Liver (tissue), 9 donors: ENCODE data around the gene BCL2. TPM values are rescaled to one million over a fixed set of nuclear protein-coding genes. Genes with fewer than 3 reads are reported as not detected.

Source experiments
- DNase-seq: peaks from one replicate; pipeline ENCODE4 v3.0.0-alpha.2; 2017; ENCODE audit warnings: low spot score
- H3K27ac ChIP-seq, 2 donors: one replicate each; pipeline ENCODE4 v1.7.0; 2013; ENCODE audit warnings: inconsistent platforms in 2 of 2, low read length in 2 of 2, control low read depth in 1 of 2, low read depth in 1 of 2, mild to moderate bottlenecking in 1 of 2
- H3K27me3 ChIP-seq, 4 donors: one replicate each; pipeline versions ENCODE4 v1.6.1 to v1.7.0; 2013; ENCODE audit warnings: low read length in 3 of 4, inconsistent platforms in 1 of 4, mild to moderate bottlenecking in 1 of 4, moderate library complexity in 1 of 4; ENCODE audit not compliant: control insufficient read depth in 4 of 4, insufficient read depth in 4 of 4
- H3K36me3 ChIP-seq, 4 donors: one replicate each; pipeline versions ENCODE4 v1.6.1 to v1.7.0; 2013; ENCODE audit warnings: low read length in 3 of 4, mild to moderate bottlenecking in 3 of 4, low read depth in 1 of 4, moderate library complexity in 1 of 4; ENCODE audit not compliant: control insufficient read depth in 4 of 4, insufficient read depth in 3 of 4
- H3K4me1 ChIP-seq, 4 donors: one replicate each; pipeline versions ENCODE4 v1.6.1 to v1.7.0; 2013; ENCODE audit warnings: low read length in 3 of 4, mild to moderate bottlenecking in 3 of 4, moderate library complexity in 1 of 4; ENCODE audit not compliant: control insufficient read depth in 4 of 4, insufficient read depth in 4 of 4
- H3K4me3 ChIP-seq, 3 donors: one replicate each; pipeline versions ENCODE4 v1.6.1 to v1.7.0; 2013; ENCODE audit warnings: low read length in 3 of 3, control low read depth in 1 of 3, low read depth in 1 of 3, mild to moderate bottlenecking in 1 of 3
- H3K9ac ChIP-seq, 2 donors: one replicate each; pipeline ENCODE4 v1.7.0; 2013; ENCODE audit warnings: low read length in 2 of 2, mild to moderate bottlenecking in 2 of 2, moderate library complexity in 2 of 2, control low read depth in 1 of 2, low read depth in 1 of 2
- H3K9me3 ChIP-seq, 4 donors: one replicate each; pipeline versions ENCODE4 v1.6.1 to v1.7.0; 2013; ENCODE audit warnings: low read length in 3 of 4; ENCODE audit not compliant: control insufficient read depth in 4 of 4
- FOXA2 ChIP-seq: IDR thresholded peaks from 2 replicates; pipeline ENCODE4 v1.6.1; 2016; ENCODE audit warnings: antibody characterized with exemption
- GABPA ChIP-seq, 2 donors: IDR thresholded peaks in 1 of 2; conservative IDR thresholded peaks in 1 of 2; 2 replicates each; pipeline ENCODE4 v1.6.1; 2016; ENCODE audit warnings: antibody characterized with exemption in 2 of 2, mild to moderate bottlenecking in 1 of 2, moderate library complexity in 1 of 2
- HNF4A ChIP-seq, 2 donors: conservative IDR thresholded peaks; 2 replicates each; pipeline ENCODE4 v1.6.1; 2016; ENCODE audit warnings: antibody characterized with exemption in 2 of 2, mild to moderate bottlenecking in 2 of 2
- HNF4G ChIP-seq: IDR thresholded peaks from 2 replicates; pipeline ENCODE4 v1.6.1; 2016; ENCODE audit warnings: antibody characterized with exemption
- JUND ChIP-seq, 2 donors: IDR thresholded peaks; 2 replicates each; pipeline ENCODE4 v1.6.1; 2016; ENCODE audit warnings: antibody characterized with exemption in 2 of 2
- NR2F2 ChIP-seq: IDR thresholded peaks from 2 replicates; pipeline ENCODE4 v1.6.1; 2016; ENCODE audit warnings: antibody characterized with exemption
- SP1 ChIP-seq: IDR thresholded peaks from 2 replicates; pipeline ENCODE4 v1.6.1; 2018; ENCODE audit warnings: antibody characterized with exemption, mild to moderate bottlenecking
- TAF1 ChIP-seq: conservative IDR thresholded peaks from 2 replicates; pipeline ENCODE4 v1.6.1; 2016; ENCODE audit warnings: antibody characterized with exemption, mild to moderate bottlenecking
- YY1 ChIP-seq: IDR thresholded peaks from 2 replicates; pipeline ENCODE4 v1.6.1; 2016; ENCODE audit warnings: antibody characterized with exemption, mild to moderate bottlenecking
- WGBS: extraction: QIAGEN DNeasy Blood & Tissue Kit; methylation state at CpG from one replicate; pipeline ENCODE4 v1.1.7; 2013; 5-methylcytosine and 5-hydroxymethylcytosine counted together
- polyA plus RNA-seq, 2 donors: library from polyadenylated mRNA; stranded (reverse) in 1 of 2; unstranded in 1 of 2; fragments of 200-250 nt in 1 of 2; fragments of >200 nt in 1 of 2; fragmentation: Nextera tagmentation in 1 of 2; extraction: Ambion mirVana in 1 of 2; gene quantifications; one replicate each; pipeline versions ENCODE4 v1.2.1 to v1.2.3, GENCODE V29; 2013 to 2015
- total RNA-seq, 2 donors: library from RNA; depleted of rRNA; stranded (reverse); fragments of >200 nt; gene quantifications; one replicate each; pipeline ENCODE4 v1.2.3, GENCODE V29; 2014
- TF ChIP-seq, protein P1 (sequence below): fragments of 150-350 bp; IDR thresholded peaks from 2 replicates; pipeline ENCODE4 v1.5.1; 2017; ENCODE audit warnings: improper control_type of control experiment, low read depth, low read length; ENCODE audit not compliant: missing input control
- TF ChIP-seq, protein P2 (sequence below): IDR thresholded peaks from 2 replicates; pipeline ENCODE4 v1.6.1; 2016; ENCODE audit warnings: antibody characterized with exemption, mild to moderate bottlenecking
- TF ChIP-seq, protein P3 (sequence below): IDR thresholded peaks from 2 replicates; pipeline ENCODE4 v1.6.1; 2016; ENCODE audit warnings: antibody characterized with exemption
- donor health status: healthy.
- donor health status: healthy.
- donor health status: healthy.
- donor health status: healthy.
- donor health status: healthy.

The BCL2 gene
- total and polyA plus RNA-seq, 4 donors, result 0.40 to 3.9 (median 1.4) TPM

DNA sequence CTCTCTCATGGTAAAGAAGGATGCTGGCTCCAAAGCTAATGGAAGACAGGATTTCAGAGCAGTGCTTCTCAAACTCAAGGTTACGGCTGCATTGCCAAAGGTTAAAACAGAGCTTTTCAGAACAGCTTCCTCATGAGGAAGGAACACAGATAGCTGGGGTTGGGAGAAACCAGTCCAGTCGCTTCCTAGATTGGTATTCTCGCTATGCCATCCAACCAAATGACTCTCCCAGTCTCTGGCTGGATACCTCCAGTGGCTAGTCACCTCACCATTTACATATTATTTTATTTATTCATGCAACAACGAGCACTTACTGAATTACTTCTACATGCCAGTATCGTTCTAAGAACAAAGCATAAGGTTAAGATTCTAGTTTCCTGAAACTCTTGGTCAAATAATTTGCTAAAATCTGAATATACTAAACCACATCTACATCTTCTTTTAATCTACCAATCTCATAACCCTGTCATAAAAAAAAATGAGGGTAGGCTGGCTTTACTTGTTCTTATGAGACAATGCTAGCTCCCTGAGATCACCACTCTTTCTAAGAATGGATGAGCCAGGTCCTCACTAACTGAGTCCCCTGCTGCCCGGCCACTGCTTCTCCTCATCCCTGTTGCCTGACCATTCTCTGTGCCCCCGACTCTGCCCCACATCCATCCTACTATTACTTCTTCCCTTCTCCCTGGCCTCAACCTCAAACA, 27.1 kb upstream of the BCL2 start:
- peaks cover 2 to 37% (median 26%) of the 10 kb centered on the region in 4 donors for H3K36me3 ChIP-seq
- H3K27ac ChIP-seq, result peak overlapping the region in 1 of 2 donors; percentile 3
- no peak for DNase-seq
- H3K9me3 ChIP-seq, result no peaks in the 10 kb centered on the region
- no peak overlapping the region for H3K9ac ChIP-seq
- no peak overlapping the region for H3K4me3 ChIP-seq
- WGBS, result 90% methylated on average over 7 of the region's 7 CpGs
- TF ChIP-seq FOXA2, result no peak
- TF ChIP-seq, protein P1, sequence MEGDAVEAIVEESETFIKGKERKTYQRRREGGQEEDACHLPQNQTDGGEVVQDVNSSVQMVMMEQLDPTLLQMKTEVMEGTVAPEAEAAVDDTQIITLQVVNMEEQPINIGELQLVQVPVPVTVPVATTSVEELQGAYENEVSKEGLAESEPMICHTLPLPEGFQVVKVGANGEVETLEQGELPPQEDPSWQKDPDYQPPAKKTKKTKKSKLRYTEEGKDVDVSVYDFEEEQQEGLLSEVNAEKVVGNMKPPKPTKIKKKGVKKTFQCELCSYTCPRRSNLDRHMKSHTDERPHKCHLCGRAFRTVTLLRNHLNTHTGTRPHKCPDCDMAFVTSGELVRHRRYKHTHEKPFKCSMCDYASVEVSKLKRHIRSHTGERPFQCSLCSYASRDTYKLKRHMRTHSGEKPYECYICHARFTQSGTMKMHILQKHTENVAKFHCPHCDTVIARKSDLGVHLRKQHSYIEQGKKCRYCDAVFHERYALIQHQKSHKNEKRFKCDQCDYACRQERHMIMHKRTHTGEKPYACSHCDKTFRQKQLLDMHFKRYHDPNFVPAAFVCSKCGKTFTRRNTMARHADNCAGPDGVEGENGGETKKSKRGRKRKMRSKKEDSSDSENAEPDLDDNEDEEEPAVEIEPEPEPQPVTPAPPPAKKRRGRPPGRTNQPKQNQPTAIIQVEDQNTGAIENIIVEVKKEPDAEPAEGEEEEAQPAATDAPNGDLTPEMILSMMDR, result no peak
- TF ChIP-seq NR2F2, result peak; percentile 16
- no peak for TF ChIP-seq HNF4G
- peaks cover 5 to 30% (median 19%) of the 10 kb centered on the region in 4 donors for H3K4me1 ChIP-seq
- H3K27me3 ChIP-seq, result no peaks in the 10 kb centered on the region

DNA sequence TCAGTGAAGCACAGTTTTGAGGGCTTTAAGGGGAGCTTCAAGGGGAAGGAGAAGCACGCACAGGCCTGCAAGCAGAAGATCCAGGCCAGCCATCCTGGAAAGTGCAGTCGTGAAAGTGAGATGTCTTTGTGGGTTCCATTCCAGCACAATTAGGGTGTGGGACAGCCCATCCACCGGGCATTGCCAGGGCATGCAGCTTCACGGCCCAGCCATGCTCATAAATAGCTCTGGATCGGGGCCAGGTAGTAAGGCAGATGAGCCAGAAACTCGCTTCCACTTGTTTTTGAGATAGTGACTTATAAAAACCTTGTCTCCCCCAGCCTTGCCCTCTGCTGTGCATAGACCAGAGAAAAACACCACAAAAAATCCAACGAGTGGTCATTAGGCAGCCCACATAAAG, 26.5 kb upstream of the BCL2 start:
- Histone ChIP-seq H3K4me3 (no peak overlapping the region), H3K9me3 (no peaks in the 10 kb centered on the region), H3K4me1 (peaks cover 5 to 30% (median 19%) of the 10 kb centered on the region in 4 donors), H3K27me3 (no peaks in the 10 kb centered on the region), H3K36me3 (peaks cover 2 to 35% (median 25%) of the 10 kb centered on the region in 4 donors), H3K9ac (no peak overlapping the region), H3K27ac (peak overlapping the region in 1 of 2 donors; percentile 3)
- TF ChIP-seq HNF4A (conservative IDR thresholded peaks at IDR 0.05), result no peak
- TF ChIP-seq, protein P2, sequence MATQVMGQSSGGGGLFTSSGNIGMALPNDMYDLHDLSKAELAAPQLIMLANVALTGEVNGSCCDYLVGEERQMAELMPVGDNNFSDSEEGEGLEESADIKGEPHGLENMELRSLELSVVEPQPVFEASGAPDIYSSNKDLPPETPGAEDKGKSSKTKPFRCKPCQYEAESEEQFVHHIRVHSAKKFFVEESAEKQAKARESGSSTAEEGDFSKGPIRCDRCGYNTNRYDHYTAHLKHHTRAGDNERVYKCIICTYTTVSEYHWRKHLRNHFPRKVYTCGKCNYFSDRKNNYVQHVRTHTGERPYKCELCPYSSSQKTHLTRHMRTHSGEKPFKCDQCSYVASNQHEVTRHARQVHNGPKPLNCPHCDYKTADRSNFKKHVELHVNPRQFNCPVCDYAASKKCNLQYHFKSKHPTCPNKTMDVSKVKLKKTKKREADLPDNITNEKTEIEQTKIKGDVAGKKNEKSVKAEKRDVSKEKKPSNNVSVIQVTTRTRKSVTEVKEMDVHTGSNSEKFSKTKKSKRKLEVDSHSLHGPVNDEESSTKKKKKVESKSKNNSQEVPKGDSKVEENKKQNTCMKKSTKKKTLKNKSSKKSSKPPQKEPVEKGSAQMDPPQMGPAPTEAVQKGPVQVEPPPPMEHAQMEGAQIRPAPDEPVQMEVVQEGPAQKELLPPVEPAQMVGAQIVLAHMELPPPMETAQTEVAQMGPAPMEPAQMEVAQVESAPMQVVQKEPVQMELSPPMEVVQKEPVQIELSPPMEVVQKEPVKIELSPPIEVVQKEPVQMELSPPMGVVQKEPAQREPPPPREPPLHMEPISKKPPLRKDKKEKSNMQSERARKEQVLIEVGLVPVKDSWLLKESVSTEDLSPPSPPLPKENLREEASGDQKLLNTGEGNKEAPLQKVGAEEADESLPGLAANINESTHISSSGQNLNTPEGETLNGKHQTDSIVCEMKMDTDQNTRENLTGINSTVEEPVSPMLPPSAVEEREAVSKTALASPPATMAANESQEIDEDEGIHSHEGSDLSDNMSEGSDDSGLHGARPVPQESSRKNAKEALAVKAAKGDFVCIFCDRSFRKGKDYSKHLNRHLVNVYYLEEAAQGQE, result no peak
- TF ChIP-seq TAF1, result no peak
- TF ChIP-seq, protein P3, sequence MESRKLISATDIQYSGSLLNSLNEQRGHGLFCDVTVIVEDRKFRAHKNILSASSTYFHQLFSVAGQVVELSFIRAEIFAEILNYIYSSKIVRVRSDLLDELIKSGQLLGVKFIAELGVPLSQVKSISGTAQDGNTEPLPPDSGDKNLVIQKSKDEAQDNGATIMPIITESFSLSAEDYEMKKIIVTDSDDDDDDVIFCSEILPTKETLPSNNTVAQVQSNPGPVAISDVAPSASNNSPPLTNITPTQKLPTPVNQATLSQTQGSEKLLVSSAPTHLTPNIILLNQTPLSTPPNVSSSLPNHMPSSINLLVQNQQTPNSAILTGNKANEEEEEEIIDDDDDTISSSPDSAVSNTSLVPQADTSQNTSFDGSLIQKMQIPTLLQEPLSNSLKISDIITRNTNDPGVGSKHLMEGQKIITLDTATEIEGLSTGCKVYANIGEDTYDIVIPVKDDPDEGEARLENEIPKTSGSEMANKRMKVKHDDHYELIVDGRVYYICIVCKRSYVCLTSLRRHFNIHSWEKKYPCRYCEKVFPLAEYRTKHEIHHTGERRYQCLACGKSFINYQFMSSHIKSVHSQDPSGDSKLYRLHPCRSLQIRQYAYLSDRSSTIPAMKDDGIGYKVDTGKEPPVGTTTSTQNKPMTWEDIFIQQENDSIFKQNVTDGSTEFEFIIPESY, result no peak
- 60% methylated on average over 7 of the region's 7 CpGs for WGBS
- DNase-seq, result no peak

DNA sequence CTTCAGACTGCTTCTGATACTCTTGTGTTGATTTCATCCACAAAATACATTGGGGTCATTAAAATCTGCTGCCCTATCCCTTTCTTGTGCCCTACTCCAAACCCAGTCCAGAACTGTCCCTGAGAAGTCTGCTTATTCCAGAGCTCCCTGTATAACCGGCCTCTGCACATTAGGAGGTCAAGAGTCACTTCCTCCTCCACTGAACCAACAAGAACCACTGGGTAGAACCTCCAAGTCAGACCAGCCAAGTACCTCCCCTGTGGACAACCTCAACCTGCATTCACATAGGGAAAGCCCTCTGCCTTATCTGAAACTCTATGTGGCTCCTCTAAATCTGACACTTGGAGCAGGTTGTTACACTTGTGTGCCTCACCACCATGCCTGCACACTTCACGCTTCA, 25.3 kb upstream of the BCL2 start:
- peaks cover 5 to 30% (median 18%) of the 10 kb centered on the region in 4 donors for H3K4me1 ChIP-seq
- peaks cover 6 to 33% (median 20%) of the 10 kb centered on the region in 4 donors for H3K36me3 ChIP-seq
- DNase-seq, result no peak
- H3K4me3 ChIP-seq, result no peak overlapping the region
- H3K9me3 ChIP-seq, result no peaks in the 10 kb centered on the region
- WGBS, result 60% methylated on average over 2 of the region's 2 CpGs
- peak overlapping the region in 1 of 2 donors; percentile 20 for H3K9ac ChIP-seq
- H3K27ac ChIP-seq, result peak overlapping the region; percentile 68 to 82
- H3K27me3 ChIP-seq, result no peaks in the 10 kb centered on the region
- no peak for TF ChIP-seq GABPA (IDR thresholded peaks at IDR 0.05 in 1 of 2, conservative IDR thresholded peaks at IDR 0.05 in 1 of 2)
- TF ChIP-seq SP1, result no peak
- no peak for TF ChIP-seq HNF4A (conservative IDR thresholded peaks at IDR 0.05)
- TF ChIP-seq, protein P2, result no peak
- TF ChIP-seq NR2F2, result no peak
- TF ChIP-seq, protein P1, result no peak
- no peak for TF ChIP-seq FOXA2
- TF ChIP-seq YY1, result no peak
- TF ChIP-seq JUND (IDR thresholded peaks at IDR 0.05), result no peak
